ENCODE measurements around the gene INTS11.
"Not testable (repeated sequence)": the region's sequence is repeated elsewhere in the genome, so short reads cannot be mapped to it uniquely, and the experiment has no call there.

INTS11 gene

GRCh38 chr1:1329304-1330210, 5.1 kb upstream of the INTS11 start:
- DNase-seq = no peak

GRCh38 chr1:1328254-1328653, 3.8 kb upstream of the INTS11 start:
- no peak for DNase-seq

- no peak for DNase-seq
Measured at GRCh38 chr1:1327291-1327690, 2.8 kb upstream of the INTS11 start.

DNA sequence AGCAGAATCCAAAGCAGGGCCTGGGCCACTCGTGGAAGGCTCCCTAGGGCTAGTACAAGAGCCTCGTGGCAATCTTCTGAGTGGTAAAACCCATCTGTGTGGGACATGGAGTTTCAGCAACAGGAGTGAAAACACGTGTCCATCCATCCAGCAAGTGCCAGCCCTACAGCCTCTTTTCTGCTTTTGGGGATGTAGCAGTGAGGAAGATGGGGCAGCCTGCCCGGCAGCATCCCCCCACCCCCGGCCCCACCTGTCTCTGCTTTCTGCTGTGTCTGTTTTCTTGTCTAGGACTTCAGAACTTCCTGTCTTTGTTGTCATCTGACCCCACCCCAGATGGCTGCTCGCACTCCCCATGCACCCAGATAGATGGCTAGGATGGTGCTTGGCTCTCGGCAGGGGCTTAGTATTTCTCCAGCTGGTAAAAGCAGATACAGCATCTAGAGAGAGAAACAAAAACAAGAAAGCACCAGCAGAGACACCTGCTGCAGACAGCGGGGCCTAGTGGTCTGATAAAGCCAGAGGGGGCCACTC, 1.7 kb upstream of the INTS11 start:
- no peak for DNase-seq

DNA sequence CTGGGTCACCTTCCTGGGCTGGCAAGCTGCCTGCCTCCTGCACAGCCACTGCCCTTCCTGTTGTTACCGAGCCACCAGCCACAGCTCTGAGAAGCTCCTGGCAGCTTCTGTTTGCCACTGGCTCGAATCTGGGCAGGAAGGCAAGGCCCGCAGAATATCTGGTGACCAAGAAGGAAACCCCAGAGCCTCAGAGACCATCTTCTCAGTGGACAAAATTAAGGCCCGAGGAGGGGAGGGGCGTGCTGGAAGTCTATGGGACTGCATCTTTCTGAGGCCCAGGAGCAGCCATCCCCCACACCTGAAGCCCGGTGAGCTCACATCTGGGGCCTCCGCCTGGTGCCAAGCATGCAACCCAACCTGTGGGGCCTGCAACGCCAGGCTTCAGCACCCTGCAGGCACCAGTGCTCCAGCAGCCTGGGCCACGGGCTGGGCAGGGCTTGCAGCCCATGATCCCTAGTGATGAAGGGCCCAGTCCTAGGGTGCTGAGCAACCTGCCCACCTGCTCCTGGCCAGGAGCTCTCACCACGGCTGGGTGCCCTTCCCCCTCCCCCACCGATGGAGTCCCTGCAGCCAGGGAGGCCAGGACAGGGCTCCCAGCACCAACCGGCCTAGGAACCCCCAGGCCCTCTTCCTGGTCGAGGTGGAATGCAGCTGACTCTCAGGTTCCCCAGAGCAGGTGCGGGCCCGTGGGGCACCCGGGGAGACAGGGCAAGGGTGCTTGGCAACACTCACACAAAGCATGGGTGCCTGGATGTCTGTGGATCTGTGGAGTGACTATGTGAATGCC, 1.0 kb upstream of the INTS11 start:
- no peak for DNase-seq

DNA sequence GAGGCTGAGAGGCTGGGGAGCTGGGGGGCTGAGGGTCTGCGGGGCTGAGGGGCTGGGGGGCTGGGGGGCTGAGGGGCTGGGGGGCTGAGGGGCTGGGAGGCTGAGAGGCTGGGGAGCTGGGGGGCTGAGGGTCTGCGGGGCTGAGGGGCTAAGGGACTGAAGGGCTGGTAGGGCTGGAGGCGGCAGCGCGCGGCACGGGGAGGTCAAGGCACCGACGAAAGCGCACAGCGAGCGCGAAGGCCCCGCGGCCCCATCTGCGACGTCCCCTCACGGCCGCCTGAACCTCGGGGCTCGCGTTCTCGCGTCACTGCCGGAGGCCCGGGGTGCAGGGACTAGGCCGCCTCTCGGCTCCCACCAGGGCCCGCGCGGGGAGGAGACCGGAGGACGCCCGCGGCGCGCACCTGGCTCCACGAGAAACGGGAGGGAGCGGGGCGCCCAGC, 356 bp downstream of the INTS11 start:
- no peak for DNase-seq

DNA sequence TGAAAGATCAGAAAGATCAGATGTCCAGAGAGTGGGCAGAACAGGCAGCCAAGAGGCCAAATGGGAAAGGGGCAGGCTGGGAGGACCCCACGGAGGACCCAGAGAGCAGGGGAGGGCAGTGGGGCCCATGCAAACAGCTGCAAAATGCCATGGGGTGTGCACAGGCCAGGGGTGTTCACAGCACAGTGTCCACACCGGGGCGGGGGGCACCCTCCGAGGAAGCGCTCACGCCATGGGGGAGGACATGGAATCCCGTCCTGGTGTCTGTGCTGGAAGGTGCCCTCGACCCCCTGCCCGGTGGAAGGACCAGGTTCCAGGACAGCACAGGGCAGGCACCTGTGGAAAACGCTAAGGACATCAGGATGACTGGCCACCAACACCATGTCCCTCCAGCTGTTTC, 1.5 kb downstream of the INTS11 start:
- DNase-seq = no peak

GRCh38 chr1:1322418-1322817, 2.0 kb downstream of the INTS11 start:
- DNase-seq = no peak

DNA sequence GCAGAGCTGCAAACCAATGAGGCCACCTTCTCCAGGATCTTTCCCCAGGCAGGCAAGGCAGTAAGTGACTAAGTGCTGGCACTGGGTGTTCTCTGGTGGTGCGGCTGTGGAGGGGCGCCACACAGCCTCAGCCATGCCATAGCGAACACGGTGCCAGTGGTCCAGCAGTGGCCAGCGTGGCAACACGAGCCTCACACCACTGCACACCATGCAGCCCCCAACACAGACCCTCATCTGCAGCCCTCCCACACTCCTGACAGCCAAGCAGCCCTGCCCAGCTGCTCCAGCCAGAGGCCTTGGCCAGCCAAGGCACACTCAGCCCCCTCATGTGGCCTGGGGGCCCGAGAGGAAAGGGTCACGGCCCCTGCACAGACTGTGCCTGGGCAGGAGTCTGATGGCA, 3.0 kb downstream of the INTS11 start:
- DNase-seq = no peak

DNA sequence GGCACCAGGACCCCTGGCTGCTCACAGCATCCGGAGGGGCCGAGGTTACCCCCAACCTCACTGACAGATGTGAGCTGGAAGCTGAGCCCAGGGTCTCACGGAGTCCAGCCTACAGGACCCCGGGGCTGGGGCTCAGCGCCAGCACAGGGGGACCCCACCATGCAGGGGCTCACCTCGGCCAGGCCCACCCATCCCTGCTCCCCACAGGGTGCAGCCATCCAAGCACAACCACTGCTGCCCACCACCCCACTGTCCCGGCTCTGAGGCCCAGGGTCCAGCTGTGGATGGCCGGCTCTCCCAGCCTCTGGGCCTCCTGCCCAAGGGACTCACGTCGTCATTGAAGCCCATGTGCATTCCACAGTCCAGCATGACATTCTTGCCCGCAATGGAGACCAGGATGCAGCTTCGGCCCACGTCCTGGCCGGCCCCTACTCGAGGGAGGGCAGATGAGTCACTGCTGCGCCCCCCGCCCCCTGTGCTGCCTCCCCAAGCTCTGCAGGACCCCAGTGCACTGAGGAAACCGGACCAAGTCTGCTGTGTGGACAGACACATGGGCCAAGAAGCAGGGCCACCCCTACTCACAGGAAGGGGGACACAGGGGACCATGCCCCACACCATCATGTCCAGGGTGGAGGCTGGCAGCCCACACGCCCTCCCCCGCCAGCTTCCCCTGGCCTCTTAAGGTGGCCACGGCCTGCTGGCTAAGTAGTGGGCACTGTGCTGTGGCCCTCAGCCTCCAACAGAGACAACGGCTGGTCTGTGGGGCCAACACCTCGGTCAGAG, 3.6 kb downstream of the INTS11 start:
- no peak for DNase-seq

DNA sequence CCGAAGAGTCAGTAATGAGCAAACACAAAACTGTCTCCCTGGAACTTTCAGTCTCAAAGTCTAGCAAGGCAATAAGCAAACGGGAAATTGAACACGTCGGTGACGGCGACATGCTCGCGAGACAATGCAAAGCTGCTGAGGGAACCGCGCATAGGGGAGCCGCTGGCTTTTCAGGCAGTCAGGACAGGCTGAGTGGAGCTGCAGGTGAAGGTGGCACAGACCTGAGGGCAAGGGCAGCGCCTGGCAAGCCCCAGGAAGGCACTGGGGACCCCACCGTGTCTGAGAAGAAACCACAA, 4.9 kb downstream of the INTS11 start:
- DNase-seq = no peak

GRCh38 chr1:1318777-1319645, 5.4 kb downstream of the INTS11 start:
- no peak for DNase-seq

GRCh38 chr1:1318131-1318652, 6.3 kb downstream of the INTS11 start:
- peak; percentile 74 for DNase-seq

DNA sequence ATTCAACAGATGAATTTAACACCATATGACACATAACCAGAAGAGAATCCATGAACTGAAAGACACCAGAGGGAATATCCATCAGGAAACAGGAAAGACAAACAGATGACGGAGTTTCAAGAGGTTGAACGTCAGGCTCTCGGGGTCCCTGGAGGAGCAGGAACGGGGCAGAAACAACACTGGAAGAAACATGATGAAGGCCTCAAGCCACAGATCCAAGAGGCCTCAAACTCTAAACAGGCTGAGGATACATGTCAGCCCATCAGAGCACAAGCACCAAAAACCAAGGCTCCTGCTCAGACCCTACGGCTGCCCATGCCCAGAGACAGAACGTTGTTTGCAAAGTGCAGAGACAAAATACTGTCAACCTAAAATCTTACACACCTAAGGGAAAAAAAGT, 7.0 kb downstream of the INTS11 start:
- DNase-seq = no peak

DNA sequence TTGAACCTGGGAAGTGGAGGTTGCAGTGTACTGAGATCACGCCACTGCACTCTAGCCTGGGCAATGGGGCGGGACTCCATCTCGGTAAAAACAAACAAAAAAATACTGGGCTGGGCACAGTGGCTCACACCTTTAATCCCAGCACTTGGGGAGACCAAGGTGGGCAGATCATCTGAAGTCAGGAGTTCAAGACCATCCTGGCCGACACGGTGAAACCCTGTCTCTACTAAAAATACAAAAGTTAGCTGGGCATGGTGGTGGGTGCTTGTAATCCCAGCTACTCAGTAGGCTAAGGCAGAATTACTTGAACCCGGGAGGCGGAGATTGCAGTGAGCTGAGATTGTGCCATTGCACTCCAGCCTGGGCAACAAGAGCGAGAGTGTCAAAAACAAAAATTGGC, 8.3 kb downstream of the INTS11 start:
- not testable (repeated sequence) for DNase-seq

- DNase-seq = no peak
Measured at GRCh38 chr1:1315435-1315954, 9.0 kb downstream of the INTS11 start.

DNA sequence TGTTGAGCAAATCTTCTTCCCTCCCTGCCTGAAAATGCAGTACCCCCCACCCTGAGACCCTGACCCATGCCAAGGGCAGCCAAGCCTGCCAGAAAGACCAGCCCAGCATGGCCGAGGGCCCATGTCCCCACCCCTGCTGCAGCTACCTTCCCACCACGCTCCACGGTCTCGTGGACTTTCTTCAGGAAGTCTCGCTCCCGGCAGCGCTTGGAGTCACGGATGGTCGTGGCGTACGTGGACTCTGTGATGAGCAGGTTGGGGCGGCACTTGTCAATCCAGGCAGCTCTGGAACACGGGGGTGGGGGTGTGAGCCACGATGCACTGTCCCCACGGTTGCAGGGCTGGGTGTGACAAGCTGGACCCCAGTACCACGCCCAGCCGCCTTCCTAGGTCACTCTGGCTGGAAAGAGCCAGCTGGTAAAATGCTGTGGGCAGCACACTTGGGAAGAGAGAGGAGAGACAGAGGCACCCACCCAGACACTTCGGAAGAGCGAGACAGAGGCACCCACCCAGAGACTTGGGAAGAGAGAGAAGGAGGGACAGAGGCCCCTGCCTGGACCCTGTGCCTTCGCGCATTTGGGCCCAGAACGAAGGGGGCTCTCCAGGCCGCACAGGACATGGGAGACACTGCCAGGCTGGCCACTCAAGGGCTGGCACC, 9.7 kb downstream of the INTS11 start:
- DNase-seq = no peak

DNA sequence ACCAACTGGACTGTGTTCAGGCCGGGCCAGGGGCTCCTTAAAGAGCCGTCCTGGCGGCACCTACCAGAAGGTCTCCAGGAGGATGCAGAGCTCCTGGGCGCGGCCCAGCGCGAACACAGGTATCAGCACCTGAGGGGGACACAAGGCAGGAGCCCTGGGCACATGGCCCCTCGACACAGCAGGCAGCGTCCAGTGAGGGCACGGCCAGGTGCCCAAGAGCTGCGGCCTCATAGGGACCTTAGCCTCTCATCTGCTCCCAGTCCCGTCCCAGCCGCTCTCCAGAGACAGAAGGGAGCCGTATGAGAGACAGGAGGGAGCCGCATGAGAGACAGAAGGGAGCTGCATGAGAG, 10.2 kb downstream of the INTS11 start:
- no peak for DNase-seq

DNA sequence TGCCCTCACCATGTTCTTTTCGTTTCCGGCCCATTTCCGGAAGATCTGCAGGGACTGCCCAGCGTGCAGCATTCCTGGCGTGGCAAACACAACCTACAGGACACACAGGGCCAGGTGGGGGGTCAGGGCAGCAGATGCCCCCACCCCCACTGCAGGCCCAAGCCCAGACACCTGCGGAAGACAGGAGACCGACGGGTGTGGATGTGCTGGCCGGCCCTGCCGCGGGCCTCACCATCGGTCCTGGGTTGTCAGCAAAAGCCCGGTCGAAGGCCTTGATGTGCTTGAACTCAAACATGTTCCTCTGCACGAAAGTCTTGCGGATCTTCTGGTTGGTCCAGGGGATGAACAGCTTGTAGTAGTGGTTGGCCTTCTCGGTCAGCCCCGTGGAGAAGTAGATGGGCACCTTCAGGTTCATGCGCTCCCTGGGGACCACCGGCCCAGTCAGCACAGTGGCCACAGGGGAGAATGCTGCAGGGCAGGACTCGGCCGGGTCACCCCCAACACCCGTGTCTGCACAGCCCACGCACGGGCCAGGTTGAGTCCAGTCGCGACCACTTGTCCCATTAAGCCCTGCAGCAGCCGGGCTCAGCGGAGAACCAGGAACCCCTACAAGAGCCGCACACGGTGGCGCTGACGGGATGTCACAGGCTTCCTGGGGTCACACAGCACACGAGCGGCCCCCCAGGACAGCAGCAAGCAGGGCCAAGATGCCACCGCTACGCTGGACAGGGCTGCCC, 10.8 kb downstream of the INTS11 start:
- DNase-seq = no peak
